Stimulated activated CD8-positive, alpha-beta memory T cell treated with anti-CD3 and anti-CD28 coated beads, Interleukin-4, amount 100 ng/mL, for 1 hour (primary cell): ENCODE results near the gene CTSO.
"Not testable (repeated sequence)": the region's sequence is repeated elsewhere in the genome, so short reads cannot be mapped to it uniquely, and the experiment has no call there.

ENCODE experiments used
- DNase-seq, 2 donors: peaks; one replicate each; pipeline ENCODE4 v3.0.0-alpha.2; 2020; ENCODE audit warnings: low read depth in 2 of 2, low spot score in 1 of 2

The CTSO gene

GRCh38 chr4:155907556-155907955 is 46.1 kb downstream of the CTSO start:
- no peak for DNase-seq

- no peak for DNase-seq
Measured at GRCh38 chr4:155906554-155907247, 47.0 kb downstream of the CTSO start.

- DNase-seq: no peak
Measured at GRCh38 chr4:155904331-155904730, 49.3 kb downstream of the CTSO start.

GRCh38 chr4:155903453-155903852 is 50.2 kb downstream of the CTSO start, which contains the start of gene TDO2:
Gene TDO2 (plus strand): TSS chr4:155903696. CDS start chr4:155903759, 63 bp downstream.
- no peak for DNase-seq

- DNase-seq: no peak
Measured at GRCh38 chr4:155901013-155901412, 52.7 kb downstream of the CTSO start.

GRCh38 chr4:155900381-155900780 is 53.3 kb downstream of the CTSO start:
- no peak for DNase-seq

- no peak for DNase-seq
Measured at GRCh38 chr4:155899891-155900290, 53.8 kb downstream of the CTSO start.

GRCh38 chr4:155898371-155898770 is 55.3 kb downstream of the CTSO start:
- not testable (repeated sequence) for DNase-seq

- DNase-seq: no peak
Measured at GRCh38 chr4:155891058-155891457, 62.6 kb downstream of the CTSO start.

GRCh38 chr4:155889946-155890345 is 63.7 kb downstream of the CTSO start:
- no peak for DNase-seq

GRCh38 chr4:155889031-155889793 is 64.5 kb downstream of the CTSO start:
- DNase-seq: no peak

GRCh38 chr4:155887847-155888570 is 65.7 kb downstream of the CTSO start:
- no peak for DNase-seq

GRCh38 chr4:155887045-155887444 is 66.6 kb downstream of the CTSO start:
- no peak for DNase-seq

GRCh38 chr4:155885666-155886065 is 68.0 kb downstream of the CTSO start:
- DNase-seq: no peak

GRCh38 chr4:155883895-155884294 is 69.8 kb downstream of the CTSO start:
- DNase-seq: no peak

- DNase-seq: no peak
Measured at GRCh38 chr4:155881555-155881954, 72.1 kb downstream of the CTSO start.

GRCh38 chr4:155879767-155880166 is 73.9 kb downstream of the CTSO start:
- DNase-seq: no peak

- no peak for DNase-seq
Measured at GRCh38 chr4:155878611-155879010, 75.1 kb downstream of the CTSO start.

- no peak for DNase-seq
Measured at GRCh38 chr4:155877971-155878370, 75.7 kb downstream of the CTSO start.

GRCh38 chr4:155875878-155876277 is 77.8 kb downstream of the CTSO start:
- no peak for DNase-seq
